K562 (cell line): ENCODE data around the gene NDUFB3. TPM values are rescaled to one million over a fixed set of nuclear protein-coding genes. Genes with fewer than 3 reads are reported as not detected.

Experiments
- CTBP1 ChIP-seq: fragments of 450-650 bp; IDR thresholded peaks from 2 replicates; pipeline ENCODE4 v1.6.1; 2016; ENCODE audit warnings: borderline replicate concordance
- DNMT1 ChIP-seq: fragments of 450-650 bp; IDR thresholded peaks from 2 replicates; pipeline ENCODE4 v1.6.1; 2016; ENCODE audit warnings: antibody characterized with exemption, mild to moderate bottlenecking
- EP300 ChIP-seq: IDR thresholded peaks from 2 replicates; pipeline ENCODE4 v1.6.1; 2012; ENCODE audit warnings: low read length, improper control_type of control experiment
- NFXL1 ChIP-seq: fragments of 450-650 bp; formaldehyde crosslinking; IDR thresholded peaks from 2 replicates; pipeline ENCODE4 v1.4.0; 2021; ENCODE audit warnings: mild to moderate bottlenecking
- RBFOX2 ChIP-seq: fragments of 200-400 bp; formaldehyde crosslinking; IDR thresholded peaks from 2 replicates; pipeline ENCODE4 v1.6.1; 2017; ENCODE audit warnings: low read depth, mild to moderate bottlenecking, low read length, moderate library complexity
- TFAM ChIP-seq: fragments of 250-450 bp; sonication (Bioruptor Pico); conservative IDR thresholded peaks from 2 replicates; pipeline ENCODE4 v1.5.0; 2021; ENCODE audit warnings: mild to moderate bottlenecking, moderate library complexity
- ZC3H4 ChIP-seq: sonication (generic); formaldehyde crosslinking; IDR thresholded peaks from 2 replicates; pipeline ENCODE4 v1.9.0; 2021; ENCODE audit warnings: missing genetic modification reagents, borderline replicate concordance
- ZNF384 ChIP-seq: IDR thresholded peaks from 2 replicates; pipeline ENCODE4 v1.6.1; 2012; ENCODE audit warnings: low read depth, low read length, improper control_type of control experiment
- ZZZ3 ChIP-seq: fragments of 450-650 bp; IDR thresholded peaks from 2 replicates; pipeline ENCODE4 v1.6.1; 2016; ENCODE audit warnings: antibody characterized with exemption, mild to moderate bottlenecking, moderate library complexity
- polyA plus RNA-seq, 8 experiments: library from polyadenylated mRNA; depleted of rRNA in 4 of 8; stranded (reverse) in 5 of 8; unstranded in 3 of 8; fragments of >200 nt; fragmentation: Nextera tagmentation in 2 of 8; fragmentation: Illumina TruSeq in 1 of 8; extraction: Ambion mirVana in 2 of 8; extraction: Trizol in 1 of 8; gene quantifications; 2 replicates each; pipeline versions ENCODE4 v1.2.1 to v1.2.3, GENCODE V29; 2011 to 2014; ENCODE audit warnings: inconsistent platforms in 1 of 8, missing spikeins in 1 of 8
- total RNA-seq, 7 experiments: library from RNA; depleted of rRNA in 6 of 7; stranded (reverse); fragments of >200 nt in 6 of 7; fragmentation: Illumina TruSeq in 2 of 7; extraction: Trizol in 2 of 7; gene quantifications; 2 replicates each; pipeline versions ENCODE4 v1.2.1 to v1.2.3, GENCODE V29; 2011 to 2021; ENCODE audit warnings: low replicate concordance in 1 of 7
- TF ChIP-seq, protein P1 (sequence below): fragments of 250-450 bp; sonication (Bioruptor Pico); IDR thresholded peaks from 2 replicates; pipeline ENCODE4 v1.4.0; 2020
- TF ChIP-seq, protein P2 (sequence below), 2 experiments: fragments of 450-650 bp; IDR thresholded peaks; 2 replicates each; pipeline ENCODE4 v1.6.1; 2018; ENCODE audit warnings: mild to moderate bottlenecking in 2 of 2, low read depth in 1 of 2; ENCODE audit not compliant: partially characterized antibody in 2 of 2
- TF ChIP-seq, protein P3 (sequence below): fragments of 450-650 bp; formaldehyde crosslinking; IDR thresholded peaks from 2 replicates; pipeline ENCODE4 v1.4.0; 2020; ENCODE audit warnings: mild to moderate bottlenecking, moderate library complexity
- TF ChIP-seq, protein P4 (sequence below): sonication (generic); formaldehyde crosslinking; IDR thresholded peaks from 2 replicates; pipeline ENCODE4 v1.8.0; 2022; ENCODE audit warnings: mild to moderate bottlenecking, missing genetic modification reagents, borderline replicate concordance

The NDUFB3 gene
- total and polyA plus RNA-seq, 9 of the 15 experiments (the other 6 are each of a cell fraction or from before 2014, with no cell fraction given), result 126 to 786 (median 156) TPM

DNA sequence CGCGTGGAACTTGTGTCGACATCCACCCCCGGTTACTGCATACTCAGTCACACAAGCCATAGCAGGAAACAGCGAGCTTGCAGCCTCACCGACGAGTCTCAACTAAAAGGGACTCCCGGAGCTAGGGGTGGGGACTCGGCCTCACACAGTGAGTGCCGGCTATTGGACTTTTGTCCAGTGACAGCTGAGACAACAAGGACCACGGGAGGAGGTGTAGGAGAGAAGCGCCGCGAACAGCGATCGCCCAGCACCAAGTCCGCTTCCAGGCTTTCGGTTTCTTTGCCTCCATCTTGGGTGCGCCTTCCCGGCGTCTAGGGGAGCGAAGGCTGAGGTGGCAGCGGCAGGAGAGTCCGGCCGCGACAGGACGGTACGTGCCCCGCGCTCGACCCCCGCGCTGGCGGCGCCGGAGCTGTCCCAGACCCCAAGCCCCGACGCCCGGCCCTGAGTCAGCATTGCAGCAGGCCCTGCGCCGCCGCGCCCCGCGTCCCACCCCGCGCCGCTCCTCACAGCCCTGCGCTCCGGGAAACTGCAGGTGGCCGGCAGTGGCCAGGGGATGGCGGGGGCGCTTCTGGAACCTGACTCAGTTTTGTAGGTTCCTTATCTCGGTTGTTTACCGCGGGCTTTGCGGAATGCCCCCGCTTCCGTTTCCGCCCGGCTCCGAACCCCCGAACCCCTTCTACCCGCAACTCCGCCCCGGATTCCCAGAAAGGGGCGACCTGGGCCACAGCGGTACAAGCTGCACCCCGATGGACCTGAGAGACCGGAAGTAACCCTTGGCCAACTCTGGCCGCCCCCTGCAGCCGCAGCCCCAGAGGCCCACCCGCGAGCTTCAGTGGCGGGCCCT lies 44.5 kb downstream of the NDUFB3 start, which contains the start of gene CFLAR (continued):
- TF ChIP-seq, protein P1, sequence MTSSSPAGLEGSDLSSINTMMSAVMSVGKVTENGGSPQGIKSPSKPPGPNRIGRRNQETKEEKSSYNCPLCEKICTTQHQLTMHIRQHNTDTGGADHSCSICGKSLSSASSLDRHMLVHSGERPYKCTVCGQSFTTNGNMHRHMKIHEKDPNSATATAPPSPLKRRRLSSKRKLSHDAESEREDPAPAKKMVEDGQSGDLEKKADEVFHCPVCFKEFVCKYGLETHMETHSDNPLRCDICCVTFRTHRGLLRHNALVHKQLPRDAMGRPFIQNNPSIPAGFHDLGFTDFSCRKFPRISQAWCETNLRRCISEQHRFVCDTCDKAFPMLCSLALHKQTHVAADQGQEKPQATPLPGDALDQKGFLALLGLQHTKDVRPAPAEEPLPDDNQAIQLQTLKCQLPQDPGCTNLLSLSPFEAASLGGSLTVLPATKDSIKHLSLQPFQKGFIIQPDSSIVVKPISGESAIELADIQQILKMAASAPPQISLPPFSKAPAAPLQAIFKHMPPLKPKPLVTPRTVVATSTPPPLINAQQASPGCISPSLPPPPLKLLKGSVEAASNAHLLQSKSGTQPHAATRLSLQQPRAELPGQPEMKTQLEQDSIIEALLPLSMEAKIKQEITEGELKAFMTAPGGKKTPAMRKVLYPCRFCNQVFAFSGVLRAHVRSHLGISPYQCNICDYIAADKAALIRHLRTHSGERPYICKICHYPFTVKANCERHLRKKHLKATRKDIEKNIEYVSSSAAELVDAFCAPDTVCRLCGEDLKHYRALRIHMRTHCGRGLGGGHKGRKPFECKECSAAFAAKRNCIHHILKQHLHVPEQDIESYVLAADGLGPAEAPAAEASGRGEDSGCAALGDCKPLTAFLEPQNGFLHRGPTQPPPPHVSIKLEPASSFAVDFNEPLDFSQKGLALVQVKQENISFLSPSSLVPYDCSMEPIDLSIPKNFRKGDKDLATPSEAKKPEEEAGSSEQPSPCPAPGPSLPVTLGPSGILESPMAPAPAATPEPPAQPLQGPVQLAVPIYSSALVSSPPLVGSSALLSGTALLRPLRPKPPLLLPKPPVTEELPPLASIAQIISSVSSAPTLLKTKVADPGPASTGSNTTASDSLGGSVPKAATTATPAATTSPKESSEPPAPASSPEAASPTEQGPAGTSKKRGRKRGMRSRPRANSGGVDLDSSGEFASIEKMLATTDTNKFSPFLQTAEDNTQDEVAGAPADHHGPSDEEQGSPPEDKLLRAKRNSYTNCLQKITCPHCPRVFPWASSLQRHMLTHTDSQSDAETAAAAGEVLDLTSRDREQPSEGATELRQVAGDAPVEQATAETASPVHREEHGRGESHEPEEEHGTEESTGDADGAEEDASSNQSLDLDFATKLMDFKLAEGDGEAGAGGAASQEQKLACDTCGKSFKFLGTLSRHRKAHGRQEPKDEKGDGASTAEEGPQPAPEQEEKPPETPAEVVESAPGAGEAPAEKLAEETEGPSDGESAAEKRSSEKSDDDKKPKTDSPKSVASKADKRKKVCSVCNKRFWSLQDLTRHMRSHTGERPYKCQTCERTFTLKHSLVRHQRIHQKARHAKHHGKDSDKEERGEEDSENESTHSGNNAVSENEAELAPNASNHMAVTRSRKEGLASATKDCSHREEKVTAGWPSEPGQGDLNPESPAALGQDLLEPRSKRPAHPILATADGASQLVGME (CRISPR knock-in tag), result no peak
- peak; percentile 77 for TF ChIP-seq EP300
- TF ChIP-seq DNMT1, result no peak
- no peak for TF ChIP-seq TFAM (CRISPR knock-in tag)
- TF ChIP-seq, protein P2, sequence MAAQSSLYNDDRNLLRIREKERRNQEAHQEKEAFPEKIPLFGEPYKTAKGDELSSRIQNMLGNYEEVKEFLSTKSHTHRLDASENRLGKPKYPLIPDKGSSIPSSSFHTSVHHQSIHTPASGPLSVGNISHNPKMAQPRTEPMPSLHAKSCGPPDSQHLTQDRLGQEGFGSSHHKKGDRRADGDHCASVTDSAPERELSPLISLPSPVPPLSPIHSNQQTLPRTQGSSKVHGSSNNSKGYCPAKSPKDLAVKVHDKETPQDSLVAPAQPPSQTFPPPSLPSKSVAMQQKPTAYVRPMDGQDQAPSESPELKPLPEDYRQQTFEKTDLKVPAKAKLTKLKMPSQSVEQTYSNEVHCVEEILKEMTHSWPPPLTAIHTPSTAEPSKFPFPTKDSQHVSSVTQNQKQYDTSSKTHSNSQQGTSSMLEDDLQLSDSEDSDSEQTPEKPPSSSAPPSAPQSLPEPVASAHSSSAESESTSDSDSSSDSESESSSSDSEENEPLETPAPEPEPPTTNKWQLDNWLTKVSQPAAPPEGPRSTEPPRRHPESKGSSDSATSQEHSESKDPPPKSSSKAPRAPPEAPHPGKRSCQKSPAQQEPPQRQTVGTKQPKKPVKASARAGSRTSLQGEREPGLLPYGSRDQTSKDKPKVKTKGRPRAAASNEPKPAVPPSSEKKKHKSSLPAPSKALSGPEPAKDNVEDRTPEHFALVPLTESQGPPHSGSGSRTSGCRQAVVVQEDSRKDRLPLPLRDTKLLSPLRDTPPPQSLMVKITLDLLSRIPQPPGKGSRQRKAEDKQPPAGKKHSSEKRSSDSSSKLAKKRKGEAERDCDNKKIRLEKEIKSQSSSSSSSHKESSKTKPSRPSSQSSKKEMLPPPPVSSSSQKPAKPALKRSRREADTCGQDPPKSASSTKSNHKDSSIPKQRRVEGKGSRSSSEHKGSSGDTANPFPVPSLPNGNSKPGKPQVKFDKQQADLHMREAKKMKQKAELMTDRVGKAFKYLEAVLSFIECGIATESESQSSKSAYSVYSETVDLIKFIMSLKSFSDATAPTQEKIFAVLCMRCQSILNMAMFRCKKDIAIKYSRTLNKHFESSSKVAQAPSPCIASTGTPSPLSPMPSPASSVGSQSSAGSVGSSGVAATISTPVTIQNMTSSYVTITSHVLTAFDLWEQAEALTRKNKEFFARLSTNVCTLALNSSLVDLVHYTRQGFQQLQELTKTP (IDR thresholded peaks at IDR 0.05; ENCODE audit: low read depth in 1 of 2, partially characterized antibody in 2 of 2), result peak in 1 of 2 experiments; percentile 38
- no peak for TF ChIP-seq NFXL1 (CRISPR knock-in tag)
- TF ChIP-seq RBFOX2, result peak; percentile 98
- peak; percentile 35; the same call in 1 of the 2 replicates for TF ChIP-seq CTBP1
- no peak for TF ChIP-seq ZZZ3
- TF ChIP-seq, protein P3, sequence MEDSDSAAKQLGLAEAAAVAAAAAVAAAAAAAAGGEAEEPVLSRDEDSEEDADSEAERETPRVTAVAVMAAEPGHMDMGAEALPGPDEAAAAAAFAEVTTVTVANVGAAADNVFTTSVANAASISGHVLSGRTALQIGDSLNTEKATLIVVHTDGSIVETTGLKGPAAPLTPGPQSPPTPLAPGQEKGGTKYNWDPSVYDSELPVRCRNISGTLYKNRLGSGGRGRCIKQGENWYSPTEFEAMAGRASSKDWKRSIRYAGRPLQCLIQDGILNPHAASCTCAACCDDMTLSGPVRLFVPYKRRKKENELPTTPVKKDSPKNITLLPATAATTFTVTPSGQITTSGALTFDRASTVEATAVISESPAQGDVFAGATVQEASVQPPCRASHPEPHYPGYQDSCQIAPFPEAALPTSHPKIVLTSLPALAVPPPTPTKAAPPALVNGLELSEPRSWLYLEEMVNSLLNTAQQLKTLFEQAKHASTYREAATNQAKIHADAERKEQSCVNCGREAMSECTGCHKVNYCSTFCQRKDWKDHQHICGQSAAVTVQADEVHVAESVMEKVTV (CRISPR knock-in tag), result no peak
- TF ChIP-seq ZC3H4, result 0 out of 2 replicates have a peak, but pooled peaks have one; percentile 30
- no peak for TF ChIP-seq ZNF384
- TF ChIP-seq, protein P4, sequence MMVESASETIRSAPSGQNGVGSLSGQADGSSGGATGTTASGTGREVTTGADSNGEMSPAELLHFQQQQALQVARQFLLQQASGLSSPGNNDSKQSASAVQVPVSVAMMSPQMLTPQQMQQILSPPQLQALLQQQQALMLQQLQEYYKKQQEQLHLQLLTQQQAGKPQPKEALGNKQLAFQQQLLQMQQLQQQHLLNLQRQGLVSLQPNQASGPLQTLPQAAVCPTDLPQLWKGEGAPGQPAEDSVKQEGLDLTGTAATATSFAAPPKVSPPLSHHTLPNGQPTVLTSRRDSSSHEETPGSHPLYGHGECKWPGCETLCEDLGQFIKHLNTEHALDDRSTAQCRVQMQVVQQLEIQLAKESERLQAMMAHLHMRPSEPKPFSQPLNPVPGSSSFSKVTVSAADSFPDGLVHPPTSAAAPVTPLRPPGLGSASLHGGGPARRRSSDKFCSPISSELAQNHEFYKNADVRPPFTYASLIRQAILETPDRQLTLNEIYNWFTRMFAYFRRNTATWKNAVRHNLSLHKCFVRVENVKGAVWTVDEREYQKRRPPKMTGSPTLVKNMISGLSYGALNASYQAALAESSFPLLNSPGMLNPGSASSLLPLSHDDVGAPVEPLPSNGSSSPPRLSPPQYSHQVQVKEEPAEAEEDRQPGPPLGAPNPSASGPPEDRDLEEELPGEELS (CRISPR knock-in tag), result peak; percentile 18; the same call in 1 of the 2 replicates
